ENCODE data around the gene ZNF76.

ZNF76 gene

DNA sequence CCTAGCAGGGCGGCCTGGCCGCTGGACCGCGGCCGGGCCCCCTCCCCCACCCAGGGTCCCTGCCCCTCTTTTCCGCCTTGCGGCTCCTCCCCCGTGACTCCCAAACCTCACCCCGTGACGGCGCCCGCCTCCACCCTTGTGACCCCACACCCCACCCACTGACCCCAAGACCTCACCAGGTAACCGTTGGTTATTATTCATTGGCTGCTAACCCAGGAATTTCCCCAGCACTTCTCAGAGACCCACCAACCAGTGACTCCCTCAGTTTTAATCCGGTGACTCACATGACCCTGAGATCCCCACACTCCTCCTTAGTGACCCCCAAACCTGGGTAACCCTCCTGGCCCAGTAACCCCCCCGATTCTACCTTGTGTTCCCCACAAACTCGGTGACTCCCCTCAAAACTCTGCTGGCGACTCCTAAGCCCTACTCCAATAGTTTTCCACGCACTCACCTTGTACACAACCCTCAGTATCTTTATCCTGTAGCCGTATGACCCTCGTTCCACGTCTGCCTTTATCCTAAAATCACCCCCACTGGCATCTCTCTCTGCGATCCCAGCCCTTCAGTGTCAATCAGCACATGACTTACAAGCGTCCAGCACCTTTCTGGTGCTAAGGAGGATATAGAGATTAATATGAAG, 534 bp downstream of the ZNF76 start:
- Histone ChIP-seq H3K4me3 (ENCODE audit: low read length) (peak overlapping the region; percentile 88), H3K36me3 (ENCODE audit: control insufficient read depth, insufficient read depth, low read length) (no peaks in the 10 kb centered on the region), H3K4me1 (ENCODE audit: control insufficient read depth, insufficient read depth, low read length) (peaks cover 21% of the 10 kb centered on the region), H3K9me3 (ENCODE audit: control insufficient read depth, low read length) (no peaks in the 10 kb centered on the region), H3K27me3 (ENCODE audit: control insufficient read depth, insufficient read depth, low read length) (no peaks in the 10 kb centered on the region), H3K9ac (ENCODE audit: low read length) (peak overlapping the region; percentile 84)

- H3K27me3 ChIP-seq (ENCODE audit: control insufficient read depth, insufficient read depth, low read length): no peaks in the 10 kb centered on the region
- H3K9ac ChIP-seq (ENCODE audit: low read length): peak overlapping the region; percentile 84
- no peak overlapping the region for H3K4me3 ChIP-seq (ENCODE audit: low read length)
- H3K4me1 ChIP-seq (ENCODE audit: control insufficient read depth, insufficient read depth, low read length): peaks cover 21% of the 10 kb centered on the region
- no peaks in the 10 kb centered on the region for H3K36me3 ChIP-seq (ENCODE audit: control insufficient read depth, insufficient read depth, low read length)
- no peaks in the 10 kb centered on the region for H3K9me3 ChIP-seq (ENCODE audit: control insufficient read depth, low read length)
These were observed 1.3 kb downstream of the ZNF76 start for GRCh38 chr6:35260591-35261570.

- H3K4me1 ChIP-seq (ENCODE audit: control insufficient read depth, insufficient read depth, low read length): peaks cover 21% of the 10 kb centered on the region
These were observed 3.1 kb downstream of the ZNF76 start for GRCh38 chr6:35262596-35262995.

GRCh38 chr6:35264550-35265274, 5.2 kb downstream of the ZNF76 start:
- Histone ChIP-seq H3K36me3 (ENCODE audit: control insufficient read depth, insufficient read depth, low read length) (no peaks in the 10 kb centered on the region), H3K4me1 (ENCODE audit: control insufficient read depth, insufficient read depth, low read length) (peaks cover 14% of the 10 kb centered on the region), H3K9me3 (ENCODE audit: control insufficient read depth, low read length) (no peaks in the 10 kb centered on the region), H3K27me3 (ENCODE audit: control insufficient read depth, insufficient read depth, low read length) (no peaks in the 10 kb centered on the region), H3K9ac (ENCODE audit: low read length) (no peak overlapping the region), H3K4me3 (ENCODE audit: low read length) (no peak overlapping the region)

More at GRCh38 chr6:35262596-35262995, 3.1 kb downstream of the ZNF76 start:
- Histone ChIP-seq H3K9ac (ENCODE audit: low read length) (no peak overlapping the region), H3K4me3 (ENCODE audit: low read length) (no peak overlapping the region), H3K9me3 (ENCODE audit: control insufficient read depth, low read length) (no peaks in the 10 kb centered on the region), H3K27me3 (ENCODE audit: control insufficient read depth, insufficient read depth, low read length) (no peaks in the 10 kb centered on the region), H3K36me3 (ENCODE audit: control insufficient read depth, insufficient read depth, low read length) (no peaks in the 10 kb centered on the region)

GRCh38 chr6:35265523-35265922, 6.0 kb downstream of the ZNF76 start:
- Histone ChIP-seq H3K36me3 (ENCODE audit: control insufficient read depth, insufficient read depth, low read length) (no peaks in the 10 kb centered on the region), H3K4me1 (ENCODE audit: control insufficient read depth, insufficient read depth, low read length) (peaks cover 9% of the 10 kb centered on the region), H3K4me3 (ENCODE audit: low read length) (no peak overlapping the region), H3K9me3 (ENCODE audit: control insufficient read depth, low read length) (no peaks in the 10 kb centered on the region), H3K9ac (ENCODE audit: low read length) (no peak overlapping the region), H3K27me3 (ENCODE audit: control insufficient read depth, insufficient read depth, low read length) (no peaks in the 10 kb centered on the region)

DNA sequence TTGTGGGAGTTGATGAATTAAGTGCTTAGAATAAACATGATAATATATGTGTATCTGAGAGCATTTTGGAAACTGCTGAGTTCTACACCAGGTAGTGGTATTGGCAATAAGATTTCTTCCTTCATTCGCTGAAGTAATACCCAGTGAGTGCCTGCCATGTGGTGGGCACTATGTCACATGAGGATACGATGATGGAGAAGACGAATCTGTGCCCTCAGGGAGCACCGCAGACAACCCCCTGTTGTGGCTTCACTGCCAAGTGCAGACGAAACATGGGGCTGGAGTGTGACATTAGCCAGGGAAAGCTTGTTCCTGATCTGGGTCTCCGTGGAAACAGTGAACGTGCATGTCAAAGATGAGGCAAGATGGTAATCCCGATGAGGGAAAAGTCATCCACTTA, 7.9 kb downstream of the ZNF76 start:
- Histone ChIP-seq H3K4me1 (ENCODE audit: control insufficient read depth, insufficient read depth, low read length) (peaks cover 9% of the 10 kb centered on the region), H3K9me3 (ENCODE audit: control insufficient read depth, low read length) (no peaks in the 10 kb centered on the region), H3K27me3 (ENCODE audit: control insufficient read depth, insufficient read depth, low read length) (no peaks in the 10 kb centered on the region), H3K9ac (ENCODE audit: low read length) (no peak overlapping the region), H3K4me3 (ENCODE audit: low read length) (no peak overlapping the region), H3K36me3 (ENCODE audit: control insufficient read depth, insufficient read depth, low read length) (no peaks in the 10 kb centered on the region)

DNA sequence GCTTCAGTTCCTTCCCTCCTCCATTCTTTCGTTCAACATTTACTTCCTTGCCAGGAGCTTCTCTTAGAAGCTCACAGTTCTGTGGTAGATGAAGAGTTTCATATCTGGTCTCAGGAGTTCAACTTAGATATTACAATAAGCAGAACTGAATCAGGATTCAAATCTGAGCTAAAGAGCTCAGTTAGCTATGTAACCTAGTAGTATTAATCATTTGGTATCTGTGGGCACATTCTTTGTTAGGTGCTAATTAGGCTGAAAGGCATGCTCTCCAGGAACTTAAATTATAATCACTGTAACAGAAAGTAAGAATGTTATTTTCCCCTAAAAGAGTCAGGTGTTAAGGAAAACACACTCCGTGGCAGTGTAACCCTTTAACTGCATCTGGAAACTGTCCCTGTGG, 8.4 kb downstream of the ZNF76 start:
- Histone ChIP-seq H3K9ac (ENCODE audit: low read length) (no peak overlapping the region), H3K9me3 (ENCODE audit: control insufficient read depth, low read length) (no peaks in the 10 kb centered on the region), H3K4me1 (ENCODE audit: control insufficient read depth, insufficient read depth, low read length) (peaks cover 9% of the 10 kb centered on the region), H3K27me3 (ENCODE audit: control insufficient read depth, insufficient read depth, low read length) (no peaks in the 10 kb centered on the region), H3K36me3 (ENCODE audit: control insufficient read depth, insufficient read depth, low read length) (no peaks in the 10 kb centered on the region), H3K4me3 (ENCODE audit: low read length) (no peak overlapping the region)

DNA sequence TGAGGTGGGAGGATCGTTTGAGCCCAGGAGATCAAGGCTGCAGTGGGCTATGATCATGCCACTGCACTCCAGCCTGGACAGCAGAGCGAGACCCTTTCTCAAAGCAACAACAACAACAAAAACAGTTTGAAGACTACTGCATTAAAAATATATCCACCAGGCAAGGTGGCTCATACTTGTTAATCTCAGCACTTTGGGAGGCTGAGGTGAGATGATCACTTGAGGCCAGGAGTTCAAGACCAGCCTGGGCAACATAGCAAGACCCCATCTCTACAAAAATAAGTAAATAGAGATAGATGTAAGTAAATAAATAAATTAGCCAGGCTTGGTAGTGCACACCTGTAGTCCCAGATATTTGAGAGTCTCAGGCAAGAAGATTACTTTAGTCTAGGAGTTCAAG, 12.5 kb downstream of the ZNF76 start:
- Histone ChIP-seq H3K9me3 (ENCODE audit: control insufficient read depth, low read length) (no peaks in the 10 kb centered on the region), H3K36me3 (ENCODE audit: control insufficient read depth, insufficient read depth, low read length) (no peaks in the 10 kb centered on the region), H3K4me1 (ENCODE audit: control insufficient read depth, insufficient read depth, low read length) (peaks cover 5% of the 10 kb centered on the region), H3K9ac (ENCODE audit: low read length) (no peak overlapping the region), H3K27me3 (ENCODE audit: control insufficient read depth, insufficient read depth, low read length) (no peaks in the 10 kb centered on the region), H3K4me3 (ENCODE audit: low read length) (no peak overlapping the region)

GRCh38 chr6:35273822-35274559, 14.5 kb downstream of the ZNF76 start:
- H3K9ac ChIP-seq (ENCODE audit: low read length): no peak overlapping the region
- no peaks in the 10 kb centered on the region for H3K36me3 ChIP-seq (ENCODE audit: control insufficient read depth, insufficient read depth, low read length)
- H3K4me1 ChIP-seq (ENCODE audit: control insufficient read depth, insufficient read depth, low read length): peaks cover 5% of the 10 kb centered on the region
- no peak overlapping the region for H3K4me3 ChIP-seq (ENCODE audit: low read length)
- no peaks in the 10 kb centered on the region for H3K9me3 ChIP-seq (ENCODE audit: control insufficient read depth, low read length)
- no peaks in the 10 kb centered on the region for H3K27me3 ChIP-seq (ENCODE audit: control insufficient read depth, insufficient read depth, low read length)

- H3K36me3 ChIP-seq (ENCODE audit: control insufficient read depth, insufficient read depth, low read length): no peaks in the 10 kb centered on the region
- no peak overlapping the region for H3K9ac ChIP-seq (ENCODE audit: low read length)
- no peaks in the 10 kb centered on the region for H3K9me3 ChIP-seq (ENCODE audit: control insufficient read depth, low read length)
- no peaks in the 10 kb centered on the region for H3K27me3 ChIP-seq (ENCODE audit: control insufficient read depth, insufficient read depth, low read length)
- no peak overlapping the region for H3K4me3 ChIP-seq (ENCODE audit: low read length)
- H3K4me1 ChIP-seq (ENCODE audit: control insufficient read depth, insufficient read depth, low read length): peaks cover 5% of the 10 kb centered on the region
These were observed 16.3 kb downstream of the ZNF76 start for GRCh38 chr6:35275744-35276260.

DNA sequence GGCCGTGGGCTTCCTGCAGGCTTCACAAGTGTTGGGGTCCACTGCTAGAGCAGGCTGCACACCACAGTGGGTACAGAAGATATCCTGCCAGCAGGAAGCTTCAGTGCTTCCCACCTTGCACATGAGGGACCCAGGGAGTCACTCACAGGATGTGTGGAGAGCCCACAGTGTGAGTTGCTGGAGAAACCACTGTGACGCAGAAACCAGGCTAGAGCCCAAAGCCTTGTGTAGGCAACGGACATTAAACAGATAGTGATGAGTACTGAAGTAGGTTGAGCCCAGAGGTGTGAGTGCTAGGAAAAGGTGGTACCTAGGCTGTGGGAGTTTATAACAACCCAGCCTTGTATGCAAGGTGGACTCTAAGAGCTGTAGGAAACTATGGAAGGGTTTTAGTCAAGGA, 19.2 kb downstream of the ZNF76 start:
- H3K4me1 ChIP-seq (ENCODE audit: control insufficient read depth, insufficient read depth, low read length): peaks cover 5% of the 10 kb centered on the region
- no peaks in the 10 kb centered on the region for H3K9me3 ChIP-seq (ENCODE audit: control insufficient read depth, low read length)
- H3K36me3 ChIP-seq (ENCODE audit: control insufficient read depth, insufficient read depth, low read length): no peaks in the 10 kb centered on the region
- no peaks in the 10 kb centered on the region for H3K27me3 ChIP-seq (ENCODE audit: control insufficient read depth, insufficient read depth, low read length)
- no peak overlapping the region for H3K4me3 ChIP-seq (ENCODE audit: low read length)
- no peak overlapping the region for H3K9ac ChIP-seq (ENCODE audit: low read length)
